DMS53 treated with DMSO at 0.1 percent for 48 hours (cell line): ENCODE measurements around the gene PCDHB1.
"Not testable (repeated sequence)": the region's sequence is repeated elsewhere in the genome, so short reads cannot be mapped to it uniquely, and the experiment has no call there.

Source experiments
- DNase-seq: peaks from one replicate; lab custom pipeline; 2025; ENCODE audit not compliant: unreplicated experiment; lab: John Stamatoyannopoulos, UW

The PCDHB1 gene

DNA sequence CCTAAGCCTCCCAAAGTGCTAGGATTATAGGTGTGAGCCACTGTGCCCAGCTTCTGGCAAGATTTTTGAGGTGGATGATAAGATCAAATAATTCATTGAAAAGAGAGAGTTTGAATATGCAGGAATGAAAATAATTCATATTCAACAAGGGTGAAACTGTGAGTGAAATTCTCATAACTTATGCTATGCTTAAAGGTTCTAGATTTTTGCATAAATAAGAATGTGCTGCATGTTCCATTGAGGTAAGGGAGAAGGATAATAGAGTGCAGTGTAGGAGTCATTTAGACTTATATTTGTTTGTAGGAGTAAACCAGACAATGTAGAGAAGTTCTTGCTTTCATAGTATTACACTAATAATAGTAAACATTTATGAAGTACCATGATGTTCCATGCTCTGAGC is 31.1 kb downstream of the PCDHB1 start:
- DNase-seq = no peak

DNA sequence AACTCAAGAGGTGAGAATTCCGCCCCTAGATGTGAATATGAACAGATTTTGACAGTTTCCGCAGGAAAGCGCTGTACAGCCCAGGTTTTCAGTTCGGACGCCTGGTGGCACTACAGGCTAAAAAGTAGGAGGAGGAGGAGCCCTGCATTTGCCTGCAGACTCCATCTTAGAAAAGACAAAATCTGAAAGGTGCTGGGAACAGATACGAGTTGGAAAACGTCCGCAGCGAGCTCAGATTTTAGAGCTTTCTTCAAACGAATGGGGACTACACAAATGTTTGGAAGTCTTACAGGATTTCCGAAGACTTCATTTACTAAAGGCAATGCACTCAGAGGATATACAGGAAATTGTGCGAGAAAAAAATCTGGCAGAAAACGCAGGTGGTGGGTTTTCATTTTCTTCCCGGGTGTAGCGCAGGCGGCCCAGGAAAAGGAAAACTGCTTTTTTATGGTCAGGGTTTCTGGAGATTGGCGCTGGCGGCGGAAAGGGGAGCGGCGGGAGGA is 33.4 kb downstream of the PCDHB1 start:
- DNase-seq = peak; percentile 78

DNA sequence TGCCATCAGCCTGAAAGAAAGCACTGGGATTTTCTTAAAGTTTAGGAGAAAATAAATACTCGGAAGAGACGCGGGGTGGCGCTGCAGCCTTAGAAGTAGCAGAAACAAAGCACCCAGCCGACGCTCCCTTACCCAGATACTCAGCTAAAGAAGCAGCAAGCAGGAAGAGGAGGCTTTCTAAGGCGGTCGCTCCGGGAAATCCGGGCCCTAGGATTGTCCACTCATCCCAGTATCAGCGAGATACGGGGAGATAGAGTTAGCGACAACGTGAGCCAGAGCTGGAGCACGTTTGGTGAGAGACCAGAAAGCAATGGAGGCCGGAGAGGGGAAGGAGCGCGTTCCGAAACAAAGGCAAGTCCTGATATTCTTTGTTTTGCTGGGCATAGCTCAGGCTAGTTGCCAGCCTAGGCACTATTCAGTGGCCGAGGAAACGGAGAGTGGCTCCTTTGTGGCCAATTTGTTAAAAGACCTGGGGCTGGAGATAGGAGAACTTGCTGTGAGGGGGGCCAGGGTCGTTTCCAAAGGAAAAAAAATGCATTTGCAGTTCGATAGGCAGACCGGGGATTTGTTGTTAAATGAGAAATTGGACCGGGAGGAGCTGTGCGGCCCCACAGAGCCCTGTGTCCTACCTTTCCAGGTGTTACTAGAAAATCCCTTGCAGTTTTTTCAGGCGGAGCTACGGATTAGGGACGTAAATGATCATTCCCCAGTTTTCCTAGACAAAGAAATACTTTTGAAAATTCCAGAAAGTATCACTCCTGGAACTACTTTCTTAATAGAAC is 43.5 kb downstream of the PCDHB1 start, which contains the start of gene PCDHB2:
PCDHB2 (plus strand) TSS at position 135 of the 782 bp plus-strand sequence; CDS start at position 311, 176 bp downstream.
- peak; percentile 86 for DNase-seq

DNA sequence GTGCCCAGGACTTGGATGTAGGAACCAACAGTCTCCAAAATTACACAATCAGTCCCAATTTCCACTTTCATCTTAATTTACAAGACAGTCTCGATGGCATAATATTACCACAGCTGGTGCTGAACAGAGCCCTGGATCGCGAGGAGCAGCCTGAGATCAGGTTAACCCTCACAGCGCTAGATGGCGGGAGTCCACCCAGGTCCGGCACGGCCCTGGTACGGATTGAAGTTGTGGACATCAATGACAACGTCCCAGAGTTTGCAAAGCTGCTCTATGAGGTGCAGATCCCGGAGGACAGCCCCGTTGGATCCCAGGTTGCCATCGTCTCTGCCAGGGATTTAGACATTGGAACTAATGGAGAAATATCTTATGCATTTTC is 44.1 kb downstream of the PCDHB1 start:
- DNase-seq = no peak

DNA sequence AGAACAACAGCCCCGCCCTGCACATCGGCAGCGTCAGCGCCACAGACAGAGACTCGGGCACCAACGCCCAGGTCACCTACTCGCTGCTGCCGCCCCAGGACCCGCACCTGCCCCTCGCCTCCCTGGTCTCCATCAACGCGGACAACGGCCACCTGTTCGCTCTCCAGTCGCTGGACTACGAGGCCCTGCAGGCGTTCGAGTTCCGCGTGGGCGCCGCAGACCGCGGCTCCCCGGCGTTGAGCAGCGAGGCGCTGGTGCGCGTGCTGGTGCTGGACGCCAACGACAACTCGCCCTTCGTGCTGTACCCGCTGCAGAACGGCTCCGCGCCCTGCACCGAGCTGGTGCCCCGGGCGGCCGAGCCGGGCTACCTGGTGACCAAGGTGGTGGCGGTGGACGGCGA is 45.0 kb downstream of the PCDHB1 start:
- not testable (repeated sequence) for DNase-seq

DNA sequence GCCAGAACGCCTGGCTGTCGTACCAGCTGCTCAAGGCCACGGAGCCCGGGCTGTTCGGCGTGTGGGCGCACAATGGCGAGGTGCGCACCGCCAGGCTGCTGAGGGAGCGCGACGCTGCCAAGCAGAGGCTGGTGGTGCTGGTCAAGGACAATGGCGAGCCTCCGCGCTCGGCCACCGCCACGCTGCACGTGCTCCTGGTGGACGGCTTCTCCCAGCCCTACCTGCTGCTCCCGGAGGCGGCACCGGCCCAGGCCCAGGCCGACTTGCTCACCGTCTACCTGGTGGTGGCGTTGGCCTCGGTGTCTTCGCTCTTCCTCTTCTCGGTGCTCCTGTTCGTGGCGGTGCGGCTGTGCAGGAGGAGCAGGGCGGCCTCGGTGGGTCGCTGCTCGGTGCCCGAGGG is 45.4 kb downstream of the PCDHB1 start:
- DNase-seq = not testable (repeated sequence)

DNA sequence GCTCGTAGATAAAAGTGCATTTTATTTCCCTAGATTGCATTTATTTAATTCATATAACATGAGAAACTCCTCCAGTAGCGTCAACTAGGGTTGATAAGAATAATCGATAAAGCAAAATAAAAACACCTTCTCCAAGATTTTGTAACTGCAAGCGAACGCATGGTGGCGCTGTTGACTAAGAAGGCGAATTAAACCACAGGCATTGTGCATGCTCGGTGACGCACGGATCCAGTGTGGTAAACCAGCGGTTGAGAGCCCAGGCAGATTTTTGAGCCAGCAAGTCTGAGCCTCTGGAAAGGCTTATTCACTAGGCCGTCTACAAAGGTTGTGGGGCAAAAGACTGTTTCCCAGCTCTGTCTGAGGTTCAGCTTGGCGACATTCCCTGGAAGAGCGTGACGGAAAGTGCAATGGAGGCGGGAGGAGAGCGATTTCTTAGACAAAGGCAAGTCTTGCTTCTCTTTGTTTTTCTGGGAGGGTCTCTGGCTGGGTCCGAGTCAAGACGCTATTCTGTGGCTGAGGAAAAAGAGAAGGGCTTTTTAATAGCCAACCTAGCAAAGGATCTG is 49.1 kb downstream of the PCDHB1 start, which contains the start of gene PCDHB3:
PCDHB3 (plus strand) TSS at position 231 of the 563 bp plus-strand sequence; CDS start at position 408, 177 bp downstream.
- peak; percentile 5 for DNase-seq

DNA sequence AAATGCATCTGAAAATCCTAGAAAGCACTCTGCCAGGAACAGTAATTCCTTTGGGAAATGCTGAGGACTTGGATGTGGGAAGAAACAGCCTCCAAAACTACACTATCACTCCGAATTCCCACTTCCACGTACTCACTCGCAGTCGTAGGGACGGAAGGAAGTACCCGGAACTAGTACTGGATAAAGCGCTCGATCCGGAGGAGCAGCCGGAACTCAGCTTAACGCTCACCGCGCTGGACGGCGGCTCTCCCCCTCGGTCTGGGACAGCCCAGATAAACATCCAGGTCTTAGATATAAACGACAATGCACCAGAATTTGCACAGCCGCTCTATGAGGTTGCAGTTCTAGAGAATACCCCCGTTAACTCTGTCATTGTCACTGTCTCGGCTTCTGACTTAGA is 49.9 kb downstream of the PCDHB1 start:
- DNase-seq = no peak

DNA sequence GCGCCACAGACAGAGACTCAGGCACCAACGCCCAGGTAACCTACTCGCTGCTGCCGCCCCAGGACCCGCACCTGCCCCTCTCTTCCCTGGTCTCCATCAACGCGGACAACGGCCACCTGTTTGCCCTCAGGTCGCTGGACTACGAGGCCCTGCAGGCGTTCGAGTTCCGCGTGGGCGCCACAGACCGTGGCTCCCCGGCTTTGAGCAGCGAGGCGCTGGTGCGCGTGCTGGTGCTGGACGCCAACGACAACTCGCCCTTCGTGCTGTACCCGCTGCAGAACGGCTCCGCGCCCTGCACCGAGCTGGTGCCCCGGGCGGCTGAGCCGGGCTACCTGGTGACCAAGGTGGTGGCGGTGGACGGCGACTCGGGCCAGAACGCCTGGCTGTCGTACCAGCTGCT is 50.9 kb downstream of the PCDHB1 start:
- not testable (repeated sequence) for DNase-seq

DNA sequence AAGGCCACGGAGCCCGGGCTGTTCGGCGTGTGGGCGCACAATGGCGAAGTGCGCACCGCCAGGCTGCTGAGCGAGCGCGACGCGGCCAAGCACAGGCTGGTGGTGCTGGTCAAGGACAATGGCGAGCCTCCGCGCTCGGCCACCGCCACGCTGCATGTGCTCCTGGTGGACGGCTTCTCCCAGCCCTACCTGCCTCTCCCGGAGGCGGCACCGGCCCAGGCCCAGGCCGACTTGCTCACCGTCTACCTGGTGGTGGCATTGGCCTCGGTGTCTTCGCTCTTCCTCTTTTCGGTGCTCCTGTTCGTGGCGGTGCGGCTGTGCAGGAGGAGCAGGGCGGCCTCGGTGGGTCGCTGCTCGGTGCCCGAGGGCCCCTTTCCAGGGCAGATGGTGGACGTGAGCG is 51.3 kb downstream of the PCDHB1 start:
- DNase-seq = not testable (repeated sequence)

DNA sequence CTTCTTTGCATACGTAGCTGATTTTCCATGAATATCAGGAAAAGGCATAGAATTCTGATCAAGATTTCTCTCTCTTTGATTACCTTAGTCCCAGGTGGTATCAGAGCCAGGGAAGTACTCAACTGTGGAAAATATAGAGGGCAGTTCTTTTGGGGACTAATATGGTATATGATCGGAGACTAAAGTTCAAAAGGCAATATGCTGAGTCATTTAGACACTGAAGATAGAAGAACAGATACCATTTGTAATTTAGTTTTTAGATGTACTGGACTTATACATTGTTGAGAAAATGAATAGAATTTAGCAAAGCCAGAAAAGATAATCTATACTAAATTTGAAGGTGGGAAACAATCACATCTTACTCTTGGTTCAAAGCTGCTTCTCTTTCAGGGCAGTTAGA is 54.2 kb downstream of the PCDHB1 start:
- DNase-seq = no peak
